GM18951 (cell line): ENCODE measurements around the gene DPEP1.
"Not testable (repeated sequence)": the region's sequence is repeated elsewhere in the genome, so short reads cannot be mapped to it uniquely, and the experiment has no call there.

Experiments
- POLR2A ChIP-seq: IDR thresholded peaks from 4 replicates; pipeline ENCODE4 v1.6.1; 2011; ENCODE audit warnings: mild to moderate bottlenecking; ENCODE audit not compliant: insufficient read length, insufficient read depth; ENCODE audit errors: extremely low read depth
- in situ Hi-C: fragments of 300-500 bp; cut with MboI; formaldehyde crosslinking; loops from one replicate; pipeline ENCODE4 v1.12.0; 2022; ENCODE audit warnings: low sequenced_read_pairs, mixed read lengths, inconsistent platforms; ENCODE audit not compliant: unreplicated experiment

DPEP1 gene

GRCh38 chr16:89583895-89584644, 29.4 kb upstream of the DPEP1 start:
- no peak for TF ChIP-seq POLR2A
- in situ Hi-C loops: no loop called here

GRCh38 chr16:89584768-89585549, 28.5 kb upstream of the DPEP1 start:
- in situ Hi-C loops: no loop called here
- TF ChIP-seq POLR2A: no peak

- TF ChIP-seq POLR2A: no peak
- in situ Hi-C loops: no loop called here
Observed at GRCh38 chr16:89586218-89586617, 27.2 kb upstream of the DPEP1 start.

GRCh38 chr16:89586853-89587252, 26.6 kb upstream of the DPEP1 start:
- in situ Hi-C loops: no loop called here
- TF ChIP-seq POLR2A: no peak

- in situ Hi-C loops: not testable (repeated sequence)
Observed at GRCh38 chr16:89587676-89588075, 25.8 kb upstream of the DPEP1 start.

GRCh38 chr16:89588413-89589109, 24.9 kb upstream of the DPEP1 start:
- in situ Hi-C loops: no loop called here
- no peak for TF ChIP-seq POLR2A

GRCh38 chr16:89589241-89589926, 24.1 kb upstream of the DPEP1 start:
- in situ Hi-C loops: no loop called here
- no peak for TF ChIP-seq POLR2A

- no peak for TF ChIP-seq POLR2A
Observed at GRCh38 chr16:89593841-89594240, 19.6 kb upstream of the DPEP1 start.

GRCh38 chr16:89595330-89596060, 17.9 kb upstream of the DPEP1 start:
- in situ Hi-C loops: no loop called here
- TF ChIP-seq POLR2A: no peak

More at GRCh38 chr16:89593841-89594240, 19.6 kb upstream of the DPEP1 start:
- in situ Hi-C loops: no loop called here

- in situ Hi-C loops: no loop called here
- TF ChIP-seq POLR2A: no peak
Observed at GRCh38 chr16:89596061-89596689, 17.3 kb upstream of the DPEP1 start.

- no peak for TF ChIP-seq POLR2A
- in situ Hi-C loops: no loop called here
Observed at GRCh38 chr16:89596957-89597649, 16.3 kb upstream of the DPEP1 start.
